Panc1 (cell line): Measurements from ENCODE around the gene SLC2A3. TPM values are rescaled to one million over a fixed set of nuclear protein-coding genes. Genes with fewer than 3 reads are reported as not detected.
"Not testable (repeated sequence)": the region's sequence is repeated elsewhere in the genome, so short reads cannot be mapped to it uniquely, and the experiment has no call there.

Experiments used
- ATAC-seq: fragments of 200-7000 bp; cut with Tn5 transposase; 2 replicates; pipeline ENCODE4 v1.9.1; 2020; ENCODE audit warnings: mild to moderate bottlenecking, moderate library complexity
- BruUV-seq: library from RNA; stranded (reverse); fragments of 400-500 nt; replicated peaks from 2 replicates; lab custom pipeline; 2021; lab: Mats Ljungman, UMichigan
- CTCF ChIA-PET: fragments of 300-600 bp; sonication (Branson Sonifier 250); formaldehyde crosslinking; loops from one replicate; lab custom pipeline; 2022; ENCODE audit warnings: antibody characterized with exemption; lab: Charles Lee
- POLR2A ChIA-PET: fragments of 300-600 bp; sonication (Branson Sonifier 250); formaldehyde crosslinking; loops from one replicate; lab custom pipeline; 2022; ENCODE audit warnings: antibody characterized with exemption; lab: Charles Lee
- DNase-seq: peaks from one replicate; pipeline ENCODE4 v3.0.0-alpha.2; 2010; ENCODE audit warnings: low read depth, low spot score
- H3K27ac ChIP-seq: 2 replicates; pipeline ENCODE4 v1.5.1; 2011; ENCODE audit warnings: mild to moderate bottlenecking, low read length, inconsistent platforms
- H3K27me3 ChIP-seq: fragments of 200-500 bp; sonication (Bioruptor generic); 2 replicates; pipeline ENCODE4 v1.6.0; 2014; ENCODE audit warnings: low read length, inconsistent platforms; ENCODE audit not compliant: control insufficient read depth, insufficient read depth
- H3K36me3 ChIP-seq: fragments of 200-500 bp; sonication (Bioruptor generic); 2 replicates; pipeline ENCODE4 v1.5.1; 2014; ENCODE audit warnings: inconsistent platforms, mild to moderate bottlenecking, low read length, moderate library complexity; ENCODE audit not compliant: control insufficient read depth, insufficient read depth
- H3K4me1 ChIP-seq: 2 replicates; pipeline ENCODE4 v1.5.1; 2011; ENCODE audit warnings: inconsistent platforms, mild to moderate bottlenecking, low read length, moderate library complexity; ENCODE audit not compliant: control insufficient read depth, insufficient read depth
- H3K4me3 ChIP-seq, 2 experiments: 2 replicates each; pipeline ENCODE4 v1.5.1; 2011 to 2012; ENCODE audit warnings: low read depth in 2 of 2, low read length in 2 of 2, mild to moderate bottlenecking in 2 of 2, inconsistent platforms in 1 of 2, moderate library complexity in 1 of 2
- H3K9me3 ChIP-seq: fragments of 200-500 bp; sonication (Bioruptor generic); 2 replicates; pipeline ENCODE4 v1.5.1; 2014; ENCODE audit warnings: low read depth, mild to moderate bottlenecking, inconsistent platforms, low read length, moderate library complexity; ENCODE audit not compliant: control insufficient read depth, insufficient read depth
- POLR2AphosphoS5 ChIP-seq: IDR thresholded peaks from 2 replicates; pipeline ENCODE4 v1.6.1; 2012; ENCODE audit warnings: mild to moderate bottlenecking, low read depth, low read length, moderate library complexity
- REST ChIP-seq, 2 experiments: IDR thresholded peaks; 2 replicates each; pipeline ENCODE4 v1.6.1; 2011 to 2012; ENCODE audit warnings: low read depth in 2 of 2, control low read depth in 1 of 2, low read length in 1 of 2, mild to moderate bottlenecking in 1 of 2, moderate library complexity in 1 of 2; ENCODE audit not compliant: insufficient read depth in 1 of 2
- SIN3A ChIP-seq: IDR thresholded peaks from 2 replicates; pipeline ENCODE4 v1.6.1; 2012; ENCODE audit warnings: low read depth, mild to moderate bottlenecking, low read length, moderate library complexity, borderline replicate concordance; ENCODE audit not compliant: insufficient read depth
- TCF7L2 ChIP-seq: IDR thresholded peaks from 2 replicates; pipeline ENCODE4 v1.6.1; 2011; ENCODE audit warnings: mild to moderate bottlenecking, low read depth, low read length, inconsistent platforms
- in situ Hi-C: cut with HindIII; loops from 2 replicates; pipeline ENCODE4 v1.10.0; 2016; ENCODE audit warnings: low sequenced_read_pairs, low pct_unique_long_range_greater_than_20kb
- intact Hi-C: fragments of 100-400 bp; cut with micrococcal nuclease; formaldehyde crosslinking; loops from one replicate; pipeline ENCODE4 v1.10.0; 2022; ENCODE audit not compliant: unreplicated experiment
- total RNA-seq: library from RNA; stranded (reverse); gene quantifications from one replicate; pipeline ENCODE4 v1.2.1, GENCODE V29; 2021; ENCODE audit not compliant: unreplicated experiment
- TF ChIP-seq, protein P1 (sequence below): fragments of 450-650 bp; IDR thresholded peaks from 2 replicates; pipeline ENCODE4 v1.5.1; 2017; ENCODE audit warnings: mild to moderate bottlenecking

Gene SLC2A3
- total RNA-seq, 1 experiment from 2014 or later, result 0.51 TPM

- no peaks in the 10 kb centered on the region for H3K9me3 ChIP-seq
- ATAC-seq, result no peak
- ChIA-PET POLR2A (no interaction called here), CTCF (no interaction called here)
- intact Hi-C loops (no loop called here), in situ Hi-C loops (no loop called here)
- TF ChIP-seq, protein P1, sequence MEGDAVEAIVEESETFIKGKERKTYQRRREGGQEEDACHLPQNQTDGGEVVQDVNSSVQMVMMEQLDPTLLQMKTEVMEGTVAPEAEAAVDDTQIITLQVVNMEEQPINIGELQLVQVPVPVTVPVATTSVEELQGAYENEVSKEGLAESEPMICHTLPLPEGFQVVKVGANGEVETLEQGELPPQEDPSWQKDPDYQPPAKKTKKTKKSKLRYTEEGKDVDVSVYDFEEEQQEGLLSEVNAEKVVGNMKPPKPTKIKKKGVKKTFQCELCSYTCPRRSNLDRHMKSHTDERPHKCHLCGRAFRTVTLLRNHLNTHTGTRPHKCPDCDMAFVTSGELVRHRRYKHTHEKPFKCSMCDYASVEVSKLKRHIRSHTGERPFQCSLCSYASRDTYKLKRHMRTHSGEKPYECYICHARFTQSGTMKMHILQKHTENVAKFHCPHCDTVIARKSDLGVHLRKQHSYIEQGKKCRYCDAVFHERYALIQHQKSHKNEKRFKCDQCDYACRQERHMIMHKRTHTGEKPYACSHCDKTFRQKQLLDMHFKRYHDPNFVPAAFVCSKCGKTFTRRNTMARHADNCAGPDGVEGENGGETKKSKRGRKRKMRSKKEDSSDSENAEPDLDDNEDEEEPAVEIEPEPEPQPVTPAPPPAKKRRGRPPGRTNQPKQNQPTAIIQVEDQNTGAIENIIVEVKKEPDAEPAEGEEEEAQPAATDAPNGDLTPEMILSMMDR, result no peak
- TF ChIP-seq SIN3A (no peak), POLR2AphosphoS5 (no peak), TCF7L2 (no peak), REST (IDR thresholded peaks at IDR 0.05; ENCODE audit: insufficient read depth in 1 of 2, low read depth in 2 of 2, low read length in 1 of 2) (no peak)
- no peaks in the 10 kb centered on the region for H3K4me1 ChIP-seq
- H3K36me3 ChIP-seq, result no peaks in the 10 kb centered on the region
- H3K4me3 ChIP-seq, result no peak overlapping the region
- no TSS peak for BruUV-seq
- DNase-seq, result no peak
- no peak overlapping the region for H3K27ac ChIP-seq
- H3K27me3 ChIP-seq, result no peaks in the 10 kb centered on the region
These were observed 48.9 kb upstream of the SLC2A3 start for GRCh38 chr12:7984900-7985299.

GRCh38 chr12:7983460-7983859 lies 47.5 kb upstream of the SLC2A3 start:
- H3K27me3 ChIP-seq, H3K4me3 ChIP-seq, BruUV-seq, H3K27ac ChIP-seq, H3K9me3 ChIP-seq, H3K36me3 ChIP-seq, ATAC-seq, intact Hi-C loops, POLR2A ChIA-PET, in situ Hi-C loops, H3K4me1 ChIP-seq, CTCF ChIA-PET, DNase-seq: not testable (repeated sequence)

DNA sequence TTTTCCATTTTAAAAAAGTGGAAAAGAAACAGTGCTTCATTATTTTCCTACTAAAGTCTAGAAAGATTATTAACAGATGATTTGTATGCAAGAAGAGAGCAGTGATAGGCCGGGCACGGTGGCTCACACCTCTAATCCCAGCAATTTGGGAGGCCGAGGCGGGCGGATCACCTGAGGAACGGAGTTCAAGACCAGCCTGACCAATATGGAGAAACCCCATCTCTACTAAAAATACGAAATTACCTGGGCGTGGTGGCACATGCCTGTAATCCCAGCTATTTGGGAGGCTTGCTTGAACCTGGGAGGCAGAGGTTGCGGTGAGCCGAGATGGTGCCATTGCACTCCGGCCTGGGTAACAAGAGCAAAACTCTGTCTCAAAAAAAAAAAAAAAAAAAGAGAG lies 47.0 kb upstream of the SLC2A3 start:
- BruUV-seq, in situ Hi-C loops, intact Hi-C loops, POLR2A ChIA-PET, H3K36me3 ChIP-seq, H3K4me1 ChIP-seq, H3K27ac ChIP-seq, H3K27me3 ChIP-seq, H3K4me3 ChIP-seq, DNase-seq, ATAC-seq, H3K9me3 ChIP-seq, CTCF ChIA-PET: not testable (repeated sequence)

DNA sequence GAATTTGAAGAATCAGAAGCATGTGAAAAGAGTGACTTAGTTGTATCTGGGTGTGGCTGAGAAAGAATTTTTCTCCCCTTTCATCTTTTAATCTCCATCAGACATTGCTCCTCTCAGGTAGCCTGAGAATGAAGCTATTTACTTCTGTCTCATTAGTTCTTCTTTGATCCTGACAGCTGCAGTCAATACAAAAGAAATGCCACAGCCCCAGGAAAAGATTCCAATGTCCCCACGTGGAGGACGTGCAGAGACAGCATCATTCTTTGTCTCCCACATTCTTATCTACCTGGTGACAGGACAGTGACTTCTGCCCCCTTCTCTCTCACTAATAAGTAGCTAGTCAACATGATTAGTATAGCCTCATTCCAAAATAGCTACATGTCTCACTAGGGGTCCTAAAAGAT lies 46.3 kb upstream of the SLC2A3 start:
- POLR2A ChIA-PET, H3K27me3 ChIP-seq, DNase-seq, H3K27ac ChIP-seq, H3K9me3 ChIP-seq, CTCF ChIA-PET, H3K36me3 ChIP-seq, in situ Hi-C loops, H3K4me1 ChIP-seq, BruUV-seq, ATAC-seq, H3K4me3 ChIP-seq, intact Hi-C loops: not testable (repeated sequence)
